PC-3 (cell line): ENCODE results near the gene SDK2.

Source experiments
- CTCF ChIP-seq: fragments of 300-600 bp; sonication (generic); conservative IDR thresholded peaks from 2 replicates; pipeline ENCODE4 v1.5.1; 2017; ENCODE audit warnings: antibody characterized with exemption, low read depth, mild to moderate bottlenecking, low read length
- EZH2 ChIP-seq: fragments of 300-600 bp; sonication (generic); IDR thresholded peaks from one replicate; pipeline ENCODE4 v1.6.1; 2017; ENCODE audit warnings: antibody characterized with exemption, mild to moderate bottlenecking, low read length; ENCODE audit not compliant: unreplicated experiment
- EZH2phosphoT487 ChIP-seq: fragments of 300-600 bp; sonication (generic); IDR thresholded peaks from 2 replicates; pipeline ENCODE4 v1.6.1; 2018; ENCODE audit warnings: mild to moderate bottlenecking, antibody characterized with exemption, low read length, borderline replicate concordance

GRCh38 chr17:73293031-73293430 lies 351.2 kb downstream of the SDK2 start:
- TF ChIP-seq CTCF, result no peak
- TF ChIP-seq EZH2, result no peak
- no peak for TF ChIP-seq EZH2phosphoT487
